HEK293T (cell line): ENCODE measurements around the gene FOXE1.

Experiments
- CTCF ChIA-PET: fragments of 350-600 bp; formaldehyde crosslinking; extraction: SDS; loops from one replicate; lab custom pipeline; 2021; ENCODE audit warnings: antibody characterized with exemption, inconsistent platforms; lab: Yijun Ruan, JAX
- POLR2A ChIA-PET: fragments of 350-600 bp; formaldehyde crosslinking; extraction: SDS; loops from one replicate; lab custom pipeline; 2020; ENCODE audit warnings: antibody characterized with exemption, inconsistent platforms; lab: Yijun Ruan, JAX
- DNase-seq: peaks from one replicate; pipeline ENCODE4 v3.0.0; 2012; ENCODE audit warnings: mixed read lengths; ENCODE audit errors: extremely low spot score
- ARNT ChIP-seq: fragments of 450-650 bp; IDR thresholded peaks from 2 replicates; pipeline ENCODE4 v1.6.1; 2017; ENCODE audit warnings: mild to moderate bottlenecking
- BHLHE40 ChIP-seq: fragments of 450-650 bp; IDR thresholded peaks from 2 replicates; pipeline ENCODE4 v1.6.1; 2016; ENCODE audit warnings: mild to moderate bottlenecking, moderate library complexity, borderline replicate concordance
- CTBP1 ChIP-seq: fragments of 450-650 bp; IDR thresholded peaks from 2 replicates; pipeline ENCODE4 v1.6.1; 2016; ENCODE audit warnings: borderline replicate concordance
- ELF4 ChIP-seq: fragments of 450-650 bp; IDR thresholded peaks from 2 replicates; pipeline ENCODE4 v1.6.1; 2017; ENCODE audit warnings: antibody characterized with exemption
- FOXA1 ChIP-seq: fragments of 450-650 bp; IDR thresholded peaks from 2 replicates; pipeline ENCODE4 v1.6.1; 2016; ENCODE audit warnings: mild to moderate bottlenecking
- FOXK2 ChIP-seq: fragments of 450-650 bp; IDR thresholded peaks from 2 replicates; pipeline ENCODE4 v1.6.1; 2016; ENCODE audit warnings: mild to moderate bottlenecking
- FOXM1 ChIP-seq: fragments of 450-650 bp; IDR thresholded peaks from 2 replicates; pipeline ENCODE4 v1.6.1; 2017; ENCODE audit warnings: mild to moderate bottlenecking, borderline replicate concordance
- HDGF ChIP-seq: fragments of 450-650 bp; IDR thresholded peaks from 2 replicates; pipeline ENCODE4 v1.6.1; 2017; ENCODE audit warnings: antibody characterized with exemption, borderline replicate concordance
- L3MBTL2 ChIP-seq: fragments of 450-650 bp; conservative IDR thresholded peaks from 2 replicates; pipeline ENCODE4 v1.6.1; 2016; ENCODE audit warnings: mild to moderate bottlenecking
- LEF1 ChIP-seq: fragments of 450-650 bp; IDR thresholded peaks from 2 replicates; pipeline ENCODE4 v1.6.1; 2017; ENCODE audit warnings: mild to moderate bottlenecking, borderline replicate concordance
- NFRKB ChIP-seq: fragments of 450-650 bp; IDR thresholded peaks from 2 replicates; pipeline ENCODE4 v1.6.1; 2016; ENCODE audit warnings: mild to moderate bottlenecking, moderate library complexity
- PKNOX1 ChIP-seq: fragments of 450-650 bp; IDR thresholded peaks from 2 replicates; pipeline ENCODE4 v1.6.1; 2016
- SP1 ChIP-seq: fragments of 450-650 bp; IDR thresholded peaks from 2 replicates; pipeline ENCODE4 v1.6.1; 2017
- SUZ12 ChIP-seq: fragments of 450-650 bp; IDR thresholded peaks from 2 replicates; pipeline ENCODE4 v1.6.1; 2016; ENCODE audit warnings: mild to moderate bottlenecking
- TARDBP ChIP-seq: fragments of 450-650 bp; IDR thresholded peaks from 2 replicates; pipeline ENCODE4 v1.6.1; 2016
- ZNF384 ChIP-seq: fragments of 450-650 bp; IDR thresholded peaks from 2 replicates; pipeline ENCODE4 v1.6.1; 2016

FOXE1 gene

GRCh38 chr9:97851446-97851883 is 1.6 kb upstream of the FOXE1 start:
- ChIA-PET POLR2A (no interaction called here), CTCF (no interaction called here)
- TF ChIP-seq L3MBTL2 (no peak), ARNT (no peak), LEF1 (no peak), ELF4 (no peak), PKNOX1 (no peak), HDGF (no peak), ZNF384 (no peak), NFRKB (no peak), TARDBP (no peak), CTBP1 (no peak), FOXA1 (no peak), FOXM1 (no peak), BHLHE40 (no peak), FOXK2 (no peak), SP1 (no peak), SUZ12 (no peak)
- DNase-seq: no peak

- CTCF ChIA-PET: no interaction called here
- DNase-seq: no peak
- TF ChIP-seq CTBP1 (no peak), TARDBP (no peak), FOXM1 (no peak), BHLHE40 (no peak), HDGF (no peak), SUZ12 (no peak), LEF1 (no peak), ELF4 (no peak)
- POLR2A ChIA-PET: no interaction called here
These were observed 1.0 kb upstream of the FOXE1 start for GRCh38 chr9:97852001-97852398.

- TF ChIP-seq PKNOX1 (no peak), L3MBTL2 (no peak), HDGF (no peak), FOXM1 (no peak), CTBP1 (no peak), ELF4 (no peak), ZNF384 (no peak), TARDBP (no peak), LEF1 (no peak), BHLHE40 (no peak), FOXK2 (no peak), ARNT (no peak), SP1 (no peak), FOXA1 (no peak), SUZ12 (no peak), NFRKB (no peak)
These were observed 499 bp upstream of the FOXE1 start for GRCh38 chr9:97852399-97853055.

GRCh38 chr9:97853844-97854695 is 1.0 kb downstream of the FOXE1 start:
- TF ChIP-seq SUZ12: no peak
- peak; percentile 75 for TF ChIP-seq L3MBTL2
- ChIA-PET POLR2A (interaction anchor here (1.1 kb wide), 1 partner anchor 13 kb away, joined by 4 read pairs; no protein-coding TSS in a partner anchor), CTCF (interaction anchor here (1.3 kb wide), 1 partner anchor 48 kb away, joined by 4 read pairs; no protein-coding TSS in a partner anchor)
- peak; percentile 71 for DNase-seq

More at GRCh38 chr9:97852399-97853055, 499 bp upstream of the FOXE1 start:
- ChIA-PET POLR2A (no interaction called here), CTCF (no interaction called here)
- DNase-seq: no peak

GRCh38 chr9:97854696-97855485 is 1.9 kb downstream of the FOXE1 start:
- ChIA-PET CTCF (no interaction called here), POLR2A (no interaction called here)
- DNase-seq: no peak
- TF ChIP-seq L3MBTL2: no peak
- no peak for TF ChIP-seq ELF4
- TF ChIP-seq ZNF384: no peak
- TF ChIP-seq HDGF: no peak
- TF ChIP-seq LEF1: no peak
- TF ChIP-seq BHLHE40: no peak
- TF ChIP-seq CTBP1: no peak
- TF ChIP-seq SUZ12: no peak
- TF ChIP-seq ARNT: no peak
- no peak for TF ChIP-seq FOXK2
- no peak for TF ChIP-seq PKNOX1
- no peak for TF ChIP-seq TARDBP
